Neuronal stem cell (in vitro differentiated cells): Measurements from ENCODE around the gene SMIM32.

ENCODE experiments used
- DNase-seq: peaks from one replicate; pipeline ENCODE4 v3.0.0-alpha.2; 2013; ENCODE audit warnings: low spot score
- H2AFZ ChIP-seq: one replicate; pipeline ENCODE4 v1.6.1; 2013; ENCODE audit warnings: mild to moderate bottlenecking, low read length, inconsistent platforms
- H2AK5ac ChIP-seq: 2 replicates; pipeline ENCODE4 v1.6.1; 2013; ENCODE audit warnings: low read depth, mild to moderate bottlenecking, inconsistent platforms, low read length, moderate library complexity, mixed read lengths
- H2BK120ac ChIP-seq: 2 replicates; pipeline ENCODE4 v1.6.1; 2013; ENCODE audit warnings: low read depth, mild to moderate bottlenecking, inconsistent platforms, low read length, moderate library complexity, mixed read lengths
- H2BK12ac ChIP-seq: one replicate; pipeline ENCODE4 v1.6.1; 2013; ENCODE audit warnings: low read length, inconsistent platforms
- H2BK15ac ChIP-seq: 2 replicates; pipeline ENCODE4 v1.6.1; 2013; ENCODE audit warnings: mild to moderate bottlenecking, low read length, inconsistent platforms, mixed read lengths
- H2BK5ac ChIP-seq: one replicate; pipeline ENCODE4 v1.6.1; 2013; ENCODE audit warnings: inconsistent platforms, mild to moderate bottlenecking, low read length, moderate library complexity
- H3K14ac ChIP-seq: one replicate; pipeline ENCODE4 v1.6.1; 2013; ENCODE audit warnings: low read length, inconsistent platforms
- H3K18ac ChIP-seq: 2 replicates; pipeline ENCODE4 v1.6.1; 2013; ENCODE audit warnings: low read length, inconsistent platforms
- H3K23ac ChIP-seq: 2 replicates; pipeline ENCODE4 v1.6.1; 2013; ENCODE audit warnings: low read depth, mild to moderate bottlenecking, mixed read lengths, low read length, inconsistent platforms; ENCODE audit not compliant: poor library complexity
- H3K27ac ChIP-seq: replicated peaks from 3 replicates; pipeline ENCODE4 v1.5.1; 2013; ENCODE audit warnings: low read length, inconsistent platforms
- H3K27me3 ChIP-seq, 3 experiments: 2 replicates each; pipeline ENCODE4 v1.6.1; 2013; ENCODE audit warnings: low read length in 3 of 3, mild to moderate bottlenecking in 2 of 3, inconsistent platforms in 1 of 3, low read depth in 1 of 3, mixed read lengths in 1 of 3, moderate library complexity in 1 of 3; ENCODE audit not compliant: control insufficient read depth in 3 of 3, insufficient read depth in 3 of 3
- H3K36me3 ChIP-seq, 2 donors: replicated peaks in 1 of 2; 2 replicates each; pipeline ENCODE4 v1.6.1; 2013; ENCODE audit warnings: low read length in 2 of 2; ENCODE audit not compliant: control insufficient read depth in 2 of 2, insufficient read depth in 2 of 2
- H3K4ac ChIP-seq: 2 replicates; pipeline ENCODE4 v1.6.1; 2013; ENCODE audit warnings: inconsistent platforms, mild to moderate bottlenecking, low read length, moderate library complexity
- H3K4me1 ChIP-seq, 2 donors: 1 replicate in 1 of 2; 2 replicates in 1 of 2; pipeline ENCODE4 v1.6.1; 2013; ENCODE audit warnings: low read length in 2 of 2, low read depth in 1 of 2; ENCODE audit not compliant: control insufficient read depth in 2 of 2, insufficient read depth in 1 of 2
- H3K4me2 ChIP-seq: one replicate; pipeline ENCODE4 v1.6.1; 2013; ENCODE audit warnings: mild to moderate bottlenecking, low read length, inconsistent platforms; ENCODE audit not compliant: insufficient read depth, poor library complexity, severe bottlenecking
- H3K4me3 ChIP-seq, 2 donors: 2 replicates each; pipeline ENCODE4 v1.5.1; 2013; ENCODE audit warnings: low read length in 2 of 2, mild to moderate bottlenecking in 2 of 2, inconsistent platforms in 1 of 2, moderate library complexity in 1 of 2
- H3K79me1 ChIP-seq: one replicate; pipeline ENCODE4 v1.6.1; 2013; ENCODE audit warnings: low read depth, mild to moderate bottlenecking, inconsistent platforms, low read length, moderate library complexity
- H3K9ac ChIP-seq: one replicate; pipeline ENCODE4 v1.6.1; 2013; ENCODE audit warnings: mild to moderate bottlenecking, low read depth, low read length, inconsistent platforms; ENCODE audit not compliant: poor library complexity
- H3K9me3 ChIP-seq, 2 donors: replicated peaks in 1 of 2; 2 replicates each; pipeline versions ENCODE3 to v1.6.1; 2013; ENCODE audit warnings: low read length in 2 of 2, mild to moderate bottlenecking in 2 of 2, inconsistent platforms in 1 of 2, low read depth in 1 of 2, mixed read lengths in 1 of 2, moderate library complexity in 1 of 2; ENCODE audit not compliant: control insufficient read depth in 2 of 2, insufficient read depth in 1 of 2
- H4K8ac ChIP-seq: one replicate; pipeline ENCODE4 v1.6.1; 2013; ENCODE audit warnings: low read depth, mild to moderate bottlenecking, inconsistent platforms, low read length, moderate library complexity
- H4K91ac ChIP-seq: one replicate; pipeline ENCODE4 v1.6.1; 2013; ENCODE audit warnings: low read length, low read depth, mild to moderate bottlenecking, inconsistent platforms; ENCODE audit not compliant: poor library complexity
- WGBS, 2 donors: extraction: QIAGEN DNeasy Blood & Tissue Kit; methylation state at CpG; one replicate each; pipeline ENCODE4 v1.1.7; 2013; ENCODE audit warnings: missing lambda C conversion rate in 2 of 2, mixed read lengths in 1 of 2; ENCODE audit not compliant: insufficient read length in 2 of 2, insufficient replicate concordance in 1 of 2; ENCODE audit errors: extremely low coverage in 2 of 2; 5-methylcytosine and 5-hydroxymethylcytosine counted together

The SMIM32 gene

GRCh38 chr5:136236479-136237083 lies 43.6 kb upstream of the SMIM32 start:
- Histone ChIP-seq H3K36me3 (no peaks in the 10 kb centered on the region), H3K4ac (no peak overlapping the region), H3K14ac (no peak overlapping the region), H2BK15ac (no peak overlapping the region), H4K91ac (no peak overlapping the region), H3K27me3 (peaks cover 0 to 7% (median 0%) of the 10 kb centered on the region in 3 experiments), H4K8ac (no peak overlapping the region), H3K18ac (no peak overlapping the region), H3K27ac (no peak overlapping the region), H3K4me3 (no peak overlapping the region), H3K4me2 (no peak overlapping the region), H3K4me1 (peaks cover 0 to 2% of the 10 kb centered on the region in 2 donors), H3K23ac (no peak overlapping the region), H2AK5ac (no peak overlapping the region), H2BK5ac (no peak overlapping the region), H2BK12ac (no peak overlapping the region), H2AFZ (no peak overlapping the region), H2BK120ac (no peak overlapping the region), H3K9ac (no peak overlapping the region), H3K9me3 (no peaks in the 10 kb centered on the region), H3K79me1 (no peaks in the 10 kb centered on the region)
- no peak for DNase-seq
- WGBS, 2 donors, result no CpG with 5 or more reads among the region's 5 CpGs

GRCh38 chr5:136235321-136235720 lies 42.4 kb upstream of the SMIM32 start:
- DNase-seq, result no peak
- H3K9ac ChIP-seq, result no peak overlapping the region
- H2AFZ ChIP-seq, result no peak overlapping the region
- H3K18ac ChIP-seq, result no peak overlapping the region
- no peak overlapping the region for H2BK15ac ChIP-seq
- no peak overlapping the region for H4K91ac ChIP-seq
- no peak overlapping the region for H3K14ac ChIP-seq
- no peak overlapping the region for H2AK5ac ChIP-seq
- no peak overlapping the region for H2BK12ac ChIP-seq
- no peak overlapping the region for H3K23ac ChIP-seq
- H3K4me2 ChIP-seq, result no peak overlapping the region
- H3K27ac ChIP-seq, result no peak overlapping the region
- H2BK5ac ChIP-seq, result no peak overlapping the region
- no peak overlapping the region for H4K8ac ChIP-seq
- peaks cover 4 to 7% of the 10 kb centered on the region in 2 donors for H3K4me1 ChIP-seq
- no peaks in the 10 kb centered on the region for H3K36me3 ChIP-seq
- H3K79me1 ChIP-seq, result no peaks in the 10 kb centered on the region
- H2BK120ac ChIP-seq, result no peak overlapping the region
- no peaks in the 10 kb centered on the region for H3K9me3 ChIP-seq
- H3K4ac ChIP-seq, result no peak overlapping the region
- peaks cover 0 to 7% (median 0%) of the 10 kb centered on the region in 3 experiments for H3K27me3 ChIP-seq
- no peak overlapping the region for H3K4me3 ChIP-seq
- WGBS, 2 donors, result no CpG with 5 or more reads among the region's 1 CpG

GRCh38 chr5:136232316-136232715 lies 39.4 kb upstream of the SMIM32 start:
- no peaks in the 10 kb centered on the region for H3K36me3 ChIP-seq
- H3K9ac ChIP-seq, result no peak overlapping the region
- H3K23ac ChIP-seq, result no peak overlapping the region
- peaks cover 0 to 20% (median 0%) of the 10 kb centered on the region in 3 experiments for H3K27me3 ChIP-seq
- H2BK5ac ChIP-seq, result no peak overlapping the region
- no peak overlapping the region for H3K4me2 ChIP-seq
- no peak overlapping the region for H3K14ac ChIP-seq
- H3K27ac ChIP-seq, result no peak overlapping the region
- no peak overlapping the region for H2BK120ac ChIP-seq
- H2AFZ ChIP-seq, result no peak overlapping the region
- H2BK12ac ChIP-seq, result no peak overlapping the region
- H2AK5ac ChIP-seq, result no peak overlapping the region
- WGBS, 2 donors, result no CpG with 5 or more reads among the region's 6 CpGs
- H4K8ac ChIP-seq, result no peak overlapping the region
- no peak overlapping the region for H3K18ac ChIP-seq
- no peak for DNase-seq
- H3K79me1 ChIP-seq, result no peaks in the 10 kb centered on the region
- H3K4me1 ChIP-seq, result peaks cover 6 to 17% of the 10 kb centered on the region in 2 donors
- H3K4ac ChIP-seq, result no peak overlapping the region
- no peak overlapping the region for H4K91ac ChIP-seq
- H2BK15ac ChIP-seq, result no peak overlapping the region
- no peak overlapping the region for H3K4me3 ChIP-seq
- H3K9me3 ChIP-seq, result no peaks in the 10 kb centered on the region

- Histone ChIP-seq H3K14ac (no peak overlapping the region), H2AK5ac (no peak overlapping the region), H3K23ac (no peak overlapping the region), H3K4me2 (no peak overlapping the region), H3K18ac (no peak overlapping the region), H3K27ac (no peak overlapping the region), H3K4me1 (peaks cover 6 to 15% of the 10 kb centered on the region in 2 donors), H3K9ac (no peak overlapping the region), H2BK12ac (no peak overlapping the region), H2BK5ac (no peak overlapping the region), H3K4me3 (no peak overlapping the region), H2BK15ac (no peak overlapping the region), H2BK120ac (no peak overlapping the region), H4K8ac (no peak overlapping the region), H2AFZ (no peak overlapping the region), H4K91ac (no peak overlapping the region), H3K9me3 (no peaks in the 10 kb centered on the region), H3K4ac (no peak overlapping the region), H3K79me1 (no peaks in the 10 kb centered on the region), H3K27me3 (peaks cover 0 to 34% (median 0%) of the 10 kb centered on the region in 3 experiments), H3K36me3 (no peaks in the 10 kb centered on the region)
- no CpG with 5 or more reads among the region's 1 CpG for WGBS, 2 donors
- DNase-seq, result peak; percentile 21
These were observed 37.2 kb upstream of the SMIM32 start for GRCh38 chr5:136230176-136230575.
